Measurements from ENCODE around the gene NCK1. TPM values are rescaled to one million over a fixed set of nuclear protein-coding genes. Genes with fewer than 3 reads are reported as not detected.

Gene NCK1
- total and polyA plus RNA-seq, 9 of the 15 experiments (the other 6 are each of a cell fraction or from before 2014, with no cell fraction given), result 17.3 to 30.5 (median 25.0) TPM

DNA sequence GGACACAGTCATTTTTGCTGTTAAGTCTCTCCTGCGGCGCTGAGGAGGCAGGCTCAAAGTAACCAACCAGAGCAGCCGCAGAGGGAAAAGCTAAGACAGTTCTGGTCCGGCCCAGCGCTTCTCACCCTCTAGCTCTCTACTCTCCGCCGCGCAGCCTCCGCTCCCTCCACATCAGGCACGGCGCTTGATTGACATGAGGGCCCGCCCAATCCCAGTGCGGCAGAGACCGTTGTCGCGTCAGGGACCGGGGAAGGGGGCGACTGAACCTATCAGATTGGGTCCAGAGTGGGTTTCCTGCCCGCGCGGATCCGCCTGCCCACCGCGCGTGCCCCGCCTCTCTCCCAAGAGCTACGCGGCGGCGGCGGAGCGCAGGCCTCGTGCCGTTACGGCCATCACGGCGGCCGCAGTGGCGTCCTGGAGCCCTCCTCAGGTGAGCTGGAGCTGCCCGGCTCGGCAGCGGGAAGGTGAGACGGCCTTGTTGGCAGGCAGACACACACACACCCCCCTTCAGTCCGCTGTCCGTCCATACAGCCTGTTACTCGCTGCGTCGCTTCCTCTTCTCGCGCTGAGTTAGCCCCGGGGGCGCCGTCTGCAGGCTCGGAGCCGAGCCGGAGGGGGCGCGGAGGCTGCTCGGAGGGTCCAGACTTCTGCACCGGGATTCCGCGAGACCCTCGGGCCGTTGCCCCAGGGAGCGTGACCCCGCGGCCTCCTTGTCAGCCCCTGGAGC lies at the start of gene NCK1 (continued):
- TF ChIP-seq, protein P1, sequence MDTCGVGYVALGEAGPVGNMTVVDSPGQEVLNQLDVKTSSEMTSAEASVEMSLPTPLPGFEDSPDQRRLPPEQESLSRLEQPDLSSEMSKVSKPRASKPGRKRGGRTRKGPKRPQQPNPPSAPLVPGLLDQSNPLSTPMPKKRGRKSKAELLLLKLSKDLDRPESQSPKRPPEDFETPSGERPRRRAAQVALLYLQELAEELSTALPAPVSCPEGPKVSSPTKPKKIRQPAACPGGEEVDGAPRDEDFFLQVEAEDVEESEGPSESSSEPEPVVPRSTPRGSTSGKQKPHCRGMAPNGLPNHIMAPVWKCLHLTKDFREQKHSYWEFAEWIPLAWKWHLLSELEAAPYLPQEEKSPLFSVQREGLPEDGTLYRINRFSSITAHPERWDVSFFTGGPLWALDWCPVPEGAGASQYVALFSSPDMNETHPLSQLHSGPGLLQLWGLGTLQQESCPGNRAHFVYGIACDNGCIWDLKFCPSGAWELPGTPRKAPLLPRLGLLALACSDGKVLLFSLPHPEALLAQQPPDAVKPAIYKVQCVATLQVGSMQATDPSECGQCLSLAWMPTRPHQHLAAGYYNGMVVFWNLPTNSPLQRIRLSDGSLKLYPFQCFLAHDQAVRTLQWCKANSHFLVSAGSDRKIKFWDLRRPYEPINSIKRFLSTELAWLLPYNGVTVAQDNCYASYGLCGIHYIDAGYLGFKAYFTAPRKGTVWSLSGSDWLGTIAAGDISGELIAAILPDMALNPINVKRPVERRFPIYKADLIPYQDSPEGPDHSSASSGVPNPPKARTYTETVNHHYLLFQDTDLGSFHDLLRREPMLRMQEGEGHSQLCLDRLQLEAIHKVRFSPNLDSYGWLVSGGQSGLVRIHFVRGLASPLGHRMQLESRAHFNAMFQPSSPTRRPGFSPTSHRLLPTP (IDR thresholded peaks at IDR 0.05; ENCODE audit: borderline replicate concordance, extremely low read depth, insufficient read length), result no peak
- TF ChIP-seq BRCA1 (IDR thresholded peaks at IDR 0.05) (no peak), BRCA1 (CRISPR knock-in tag; IDR thresholded peaks at IDR 0.05) (no peak), KDM2B (CRISPR knock-in tag; IDR thresholded peaks at IDR 0.05) (0 out of 2 replicates have a peak, but pooled peaks have one; percentile 13), NR2C1 (IDR thresholded peaks at IDR 0.05) (no peak), NR2C1 (tag; IDR thresholded peaks at IDR 0.05) (no peak), ELF1 (tag; IDR thresholded peaks at IDR 0.05) (no peak), ZNF444 (CRISPR knock-in tag; IDR thresholded peaks at IDR 0.05) (no peak), CREBBP (IDR thresholded peaks at IDR 0.05; ENCODE audit: low read depth, low read length) (no peak), ZNF778 (CRISPR knock-in tag; IDR thresholded peaks at IDR 0.05) (no peak), CREM (IDR thresholded peaks at IDR 0.05; ENCODE audit: low read depth) (peak; percentile 85), STAT5B (CRISPR knock-in tag; IDR thresholded peaks at IDR 0.05) (no peak), CBX2 (IDR thresholded peaks at IDR 0.05; ENCODE audit: insufficient read depth, low read length, poor library complexity, severe bottlenecking) (no peak), CTBP1 (IDR thresholded peaks at IDR 0.05; ENCODE audit: borderline replicate concordance) (peak; percentile 84), TRIM28 (IDR thresholded peaks at IDR 0.05) (no peak), NFIX (CRISPR knock-in tag; IDR thresholded peaks at IDR 0.05; ENCODE audit: low read depth) (no peak), HSF4 (CRISPR knock-in tag; IDR thresholded peaks at IDR 0.05; ENCODE audit: borderline replicate concordance) (no peak), FOXA3 (CRISPR knock-in tag; conservative IDR thresholded peaks at IDR 0.05 in 1 of 2, IDR thresholded peaks at IDR 0.05 in 1 of 2) (peak in 1 of 2 experiments; percentile 75; a peak in 1 of 4 replicates)
- TF ChIP-seq, protein P2, sequence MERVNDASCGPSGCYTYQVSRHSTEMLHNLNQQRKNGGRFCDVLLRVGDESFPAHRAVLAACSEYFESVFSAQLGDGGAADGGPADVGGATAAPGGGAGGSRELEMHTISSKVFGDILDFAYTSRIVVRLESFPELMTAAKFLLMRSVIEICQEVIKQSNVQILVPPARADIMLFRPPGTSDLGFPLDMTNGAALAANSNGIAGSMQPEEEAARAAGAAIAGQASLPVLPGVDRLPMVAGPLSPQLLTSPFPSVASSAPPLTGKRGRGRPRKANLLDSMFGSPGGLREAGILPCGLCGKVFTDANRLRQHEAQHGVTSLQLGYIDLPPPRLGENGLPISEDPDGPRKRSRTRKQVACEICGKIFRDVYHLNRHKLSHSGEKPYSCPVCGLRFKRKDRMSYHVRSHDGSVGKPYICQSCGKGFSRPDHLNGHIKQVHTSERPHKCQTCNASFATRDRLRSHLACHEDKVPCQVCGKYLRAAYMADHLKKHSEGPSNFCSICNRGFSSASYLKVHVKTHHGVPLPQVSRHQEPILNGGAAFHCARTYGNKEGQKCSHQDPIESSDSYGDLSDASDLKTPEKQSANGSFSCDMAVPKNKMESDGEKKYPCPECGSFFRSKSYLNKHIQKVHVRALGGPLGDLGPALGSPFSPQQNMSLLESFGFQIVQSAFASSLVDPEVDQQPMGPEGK (CRISPR knock-in tag; IDR thresholded peaks at IDR 0.05; ENCODE audit: borderline replicate concordance), result no peak
- TF ChIP-seq, protein P3, sequence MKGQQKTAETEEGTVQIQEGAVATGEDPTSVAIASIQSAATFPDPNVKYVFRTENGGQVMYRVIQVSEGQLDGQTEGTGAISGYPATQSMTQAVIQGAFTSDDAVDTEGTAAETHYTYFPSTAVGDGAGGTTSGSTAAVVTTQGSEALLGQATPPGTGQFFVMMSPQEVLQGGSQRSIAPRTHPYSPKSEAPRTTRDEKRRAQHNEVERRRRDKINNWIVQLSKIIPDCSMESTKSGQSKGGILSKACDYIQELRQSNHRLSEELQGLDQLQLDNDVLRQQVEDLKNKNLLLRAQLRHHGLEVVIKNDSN (CRISPR knock-in tag; IDR thresholded peaks at IDR 0.05), result peak; percentile 48; the same call in 1 of the 2 replicates
- TF ChIP-seq, protein P4, sequence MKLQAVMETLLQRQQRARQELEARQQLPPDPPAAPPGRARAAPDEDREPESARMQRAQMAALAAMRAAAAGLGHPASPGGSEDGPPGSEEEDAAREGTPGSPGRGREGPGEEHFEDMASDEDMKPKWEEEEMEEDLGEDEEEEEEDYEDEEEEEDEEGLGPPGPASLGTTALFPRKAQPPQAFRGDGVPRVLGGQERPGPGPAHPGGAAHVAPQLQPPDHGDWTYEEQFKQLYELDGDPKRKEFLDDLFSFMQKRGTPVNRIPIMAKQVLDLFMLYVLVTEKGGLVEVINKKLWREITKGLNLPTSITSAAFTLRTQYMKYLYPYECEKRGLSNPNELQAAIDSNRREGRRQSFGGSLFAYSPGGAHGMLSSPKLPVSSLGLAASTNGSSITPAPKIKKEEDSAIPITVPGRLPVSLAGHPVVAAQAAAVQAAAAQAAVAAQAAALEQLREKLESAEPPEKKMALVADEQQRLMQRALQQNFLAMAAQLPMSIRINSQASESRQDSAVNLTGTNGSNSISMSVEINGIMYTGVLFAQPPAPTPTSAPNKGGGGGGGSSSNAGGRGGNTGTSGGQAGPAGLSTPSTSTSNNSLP (IDR thresholded peaks at IDR 0.05; ENCODE audit: borderline replicate concordance, low read depth, low read length), result no peak
